ENCODE measurements around the gene RMP24.
"Not testable (repeated sequence)": the region's sequence is repeated elsewhere in the genome, so short reads cannot be mapped to it uniquely, and the experiment has no call there.

Gene RMP24

GRCh38 chr18:35968278-35968880, 4.1 kb upstream of the RMP24 start:
- DNase-seq, result no peak

DNA sequence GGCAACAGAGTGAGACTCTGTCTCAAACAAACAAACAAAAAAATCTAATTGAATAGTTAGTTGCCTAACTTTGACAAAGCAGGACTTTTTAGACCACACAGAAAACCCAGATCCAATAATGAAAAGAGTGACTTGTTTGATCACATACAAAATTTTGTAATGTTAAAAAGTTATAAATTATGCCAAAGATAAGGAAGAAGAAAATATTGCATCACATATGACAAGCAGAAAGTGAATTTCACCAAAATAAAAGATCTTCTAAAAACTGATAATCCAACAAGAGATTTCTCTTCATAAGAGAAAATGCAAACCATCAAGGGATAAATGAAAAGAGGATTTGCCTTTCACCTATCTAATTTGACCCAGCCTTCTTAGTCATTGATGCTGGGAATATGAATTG, 2.8 kb upstream of the RMP24 start:
- no peak for DNase-seq

- DNase-seq, result no peak
These were observed 750 bp upstream of the RMP24 start for GRCh38 chr18:35971661-35972196.

- no peak for DNase-seq
These were observed 1.2 kb downstream of the RMP24 start for GRCh38 chr18:35973650-35974049.

GRCh38 chr18:35974181-35974580, 1.7 kb downstream of the RMP24 start:
- no peak for DNase-seq

- no peak for DNase-seq
These were observed 6.6 kb downstream of the RMP24 start for GRCh38 chr18:35979112-35979511.

DNA sequence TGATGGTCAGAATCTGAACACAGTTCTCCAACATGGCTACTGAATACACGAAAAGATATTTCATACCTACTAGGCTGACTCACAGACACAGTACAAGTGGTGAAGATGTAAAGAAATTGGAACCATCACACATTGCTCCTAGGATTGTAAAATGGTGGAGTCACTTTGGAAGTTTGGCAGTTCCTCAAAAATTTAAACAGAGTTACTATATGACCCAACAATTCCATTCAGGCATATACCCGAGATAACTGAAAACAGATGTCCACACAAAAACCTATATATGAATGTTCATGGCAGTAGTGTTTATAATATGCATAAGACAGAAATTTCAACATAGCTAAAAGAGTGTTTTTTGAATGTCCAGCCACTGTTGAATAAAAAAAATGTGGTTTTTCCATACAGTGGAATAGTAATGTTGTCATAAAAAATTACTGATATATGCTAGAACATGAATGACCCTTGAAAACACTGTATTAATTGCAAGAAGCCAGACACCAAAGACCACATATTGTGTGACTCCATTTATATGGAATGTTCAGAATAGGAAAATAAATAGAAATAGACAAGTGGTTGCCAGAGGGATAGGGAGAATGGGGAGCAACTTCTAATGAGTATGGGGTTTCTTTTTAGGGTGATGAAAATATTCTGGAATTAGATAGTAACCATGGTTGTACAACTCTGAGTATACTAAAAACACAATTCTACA, 10.1 kb downstream of the RMP24 start:
- no peak for DNase-seq

DNA sequence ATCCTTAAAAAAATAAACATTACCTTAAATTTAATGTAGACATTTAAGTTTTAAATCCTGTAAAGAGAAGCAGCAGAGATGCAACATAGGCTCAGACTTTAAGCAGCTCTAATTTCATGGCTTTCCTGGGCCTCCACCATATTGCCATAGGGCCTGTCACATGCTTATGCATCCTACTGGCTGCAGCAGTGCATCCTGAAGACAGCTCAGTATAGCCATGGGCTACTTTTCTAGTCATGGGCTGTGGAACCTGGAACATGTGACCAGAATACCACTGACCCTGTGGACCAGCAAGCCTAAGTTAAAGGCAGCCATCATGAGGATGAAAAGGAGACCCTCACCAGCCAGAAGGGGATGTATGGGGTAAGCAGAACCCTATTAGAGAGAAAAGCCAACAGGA, 10.7 kb downstream of the RMP24 start:
- DNase-seq, result no peak

- DNase-seq, result no peak
These were observed 11.3 kb downstream of the RMP24 start for GRCh38 chr18:35983818-35984217.

GRCh38 chr18:35991696-35992095, 19.2 kb downstream of the RMP24 start:
- no peak for DNase-seq

GRCh38 chr18:35993013-35993412, 20.5 kb downstream of the RMP24 start:
- no peak for DNase-seq

DNA sequence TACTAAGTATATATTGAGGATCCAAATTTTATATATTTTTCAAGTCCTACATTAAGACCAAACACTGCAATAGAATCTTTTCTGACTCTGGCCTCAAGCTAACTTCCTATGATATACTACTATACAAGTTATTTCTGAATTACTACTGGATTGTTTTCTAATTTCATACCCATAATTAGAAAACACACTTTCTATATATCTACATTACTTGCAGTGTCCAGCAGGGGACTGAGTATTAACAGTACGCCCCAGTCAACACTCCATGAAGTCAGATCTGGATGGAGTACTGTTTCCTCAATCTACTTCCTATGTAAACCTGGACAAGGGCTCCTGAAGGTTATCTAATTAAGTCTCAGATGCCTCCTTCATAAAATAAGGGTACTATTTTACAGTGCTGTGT, 26.5 kb downstream of the RMP24 start:
- DNase-seq, result no peak

DNA sequence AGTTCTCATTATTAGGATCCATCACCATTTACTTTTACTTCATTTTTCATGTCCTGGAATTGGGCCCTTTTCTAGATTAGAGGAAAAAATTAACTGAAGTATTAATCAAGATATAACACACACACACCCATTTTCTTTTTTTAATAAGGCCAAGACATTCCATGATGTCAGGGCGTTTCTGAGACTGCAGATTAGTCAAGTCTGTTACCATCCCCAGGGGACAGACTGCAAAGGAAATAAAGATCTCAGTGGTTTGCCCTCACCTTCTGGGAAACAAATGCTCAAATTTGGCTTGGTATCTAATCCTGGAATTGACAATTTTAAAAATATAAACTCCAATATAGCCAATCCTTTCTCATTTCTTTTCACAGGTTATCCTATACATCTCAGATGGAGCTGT, 27.4 kb downstream of the RMP24 start:
- no peak for DNase-seq

DNA sequence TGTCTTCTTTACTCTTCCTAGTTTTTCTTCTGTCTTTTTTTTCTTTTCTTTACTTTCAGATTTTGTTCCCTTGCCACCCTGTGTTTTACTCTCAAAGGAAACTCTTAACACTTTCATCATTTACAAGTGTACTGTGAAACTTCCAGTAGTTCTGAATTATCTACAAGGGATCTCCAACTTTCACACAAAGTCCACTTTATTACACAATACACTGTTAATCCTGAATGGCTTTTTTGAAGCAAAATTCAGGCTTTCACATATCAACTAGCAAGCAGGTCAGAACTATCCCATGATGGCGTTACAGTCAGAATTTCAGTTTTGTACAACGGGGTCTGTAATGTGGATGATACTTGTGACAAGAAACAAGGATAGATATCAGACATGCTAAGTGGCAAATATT, 34.5 kb downstream of the RMP24 start:
- no peak for DNase-seq

GRCh38 chr18:36009214-36009613, 36.7 kb downstream of the RMP24 start:
- DNase-seq, result no peak

DNA sequence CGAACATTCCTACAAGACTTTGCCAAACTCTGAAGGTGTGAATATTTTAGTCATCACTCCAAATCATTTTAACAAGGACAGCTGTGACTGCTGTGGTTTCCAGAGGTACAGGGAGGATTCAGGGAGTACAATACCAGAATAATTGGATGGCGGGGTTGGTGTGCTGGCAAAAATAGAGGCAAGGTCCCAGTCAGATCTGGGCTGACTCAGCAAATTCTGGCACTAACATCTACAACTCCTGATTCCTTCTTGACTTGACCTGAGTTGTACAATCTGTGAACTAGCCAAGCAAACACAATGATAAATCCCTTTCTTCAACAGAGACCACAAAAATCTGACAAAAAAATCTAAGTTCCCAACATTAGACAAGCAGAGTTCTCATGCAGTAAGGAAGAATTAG, 40.4 kb downstream of the RMP24 start:
- DNase-seq, result no peak

DNA sequence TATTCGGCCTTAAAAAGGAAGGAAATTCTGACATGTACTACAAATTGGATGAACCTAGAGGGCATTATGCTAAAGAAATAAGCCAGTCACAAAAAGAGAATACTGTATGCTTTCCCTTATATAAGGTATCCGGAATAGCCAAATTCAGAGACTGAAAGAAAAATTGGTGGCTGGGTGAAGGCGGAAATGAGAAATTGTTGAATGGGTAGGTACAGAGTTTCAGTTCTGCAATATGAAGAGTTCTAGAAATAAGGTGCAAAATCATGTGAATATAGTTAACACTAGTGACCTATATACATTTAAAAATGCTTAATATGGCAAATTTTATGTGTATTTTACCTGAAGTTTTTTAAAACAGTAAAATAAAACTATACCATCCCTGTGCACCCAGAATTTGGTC, 43.1 kb downstream of the RMP24 start:
- DNase-seq, result no peak

- no peak for DNase-seq
These were observed 44.8 kb downstream of the RMP24 start for GRCh38 chr18:36017232-36017631.

DNA sequence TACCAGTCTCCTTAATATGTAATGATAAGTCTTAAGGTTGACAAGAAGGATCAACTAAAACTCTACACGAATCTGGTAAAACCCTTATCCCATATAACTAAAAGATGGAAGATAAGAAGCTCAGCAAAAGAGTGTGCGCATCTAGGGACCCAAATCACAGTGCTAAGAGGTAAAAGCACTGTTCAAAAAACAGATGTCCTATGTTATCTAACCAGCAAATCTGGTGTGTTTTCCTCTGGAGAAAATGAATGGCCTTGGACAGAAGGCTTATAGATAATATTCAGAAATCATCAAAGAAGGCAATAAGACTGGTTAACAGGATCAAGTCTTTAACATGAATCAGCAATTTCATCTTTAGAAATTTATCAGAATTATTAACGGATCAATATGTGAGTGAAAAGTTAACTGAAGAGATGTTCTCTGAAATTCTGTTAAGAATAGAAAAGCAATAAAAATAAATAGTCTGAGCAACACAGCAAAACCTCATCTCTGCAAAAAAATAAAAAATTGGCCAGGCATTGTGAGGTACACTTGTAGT, 47.8 kb downstream of the RMP24 start:
- DNase-seq, result no peak

DNA sequence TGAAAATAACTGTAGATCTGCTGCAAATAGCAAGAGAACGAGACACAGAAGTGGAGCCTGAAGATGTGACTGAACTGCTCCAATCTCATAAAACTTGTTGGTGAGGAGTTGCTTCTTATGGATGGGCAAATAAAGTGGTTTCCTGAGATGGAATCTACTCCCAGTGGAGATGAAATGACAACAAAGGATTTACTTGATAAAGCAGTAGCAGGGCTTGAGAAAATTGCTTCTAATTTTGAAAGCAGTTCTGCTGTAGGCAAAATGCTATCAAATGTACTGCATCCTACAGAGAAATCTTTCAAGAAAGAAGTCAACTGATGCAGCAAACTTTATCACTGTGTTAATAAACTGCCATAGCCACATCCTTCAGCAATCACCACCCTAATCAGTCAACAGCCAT, 50.9 kb downstream of the RMP24 start:
- no peak for DNase-seq

- not testable (repeated sequence) for DNase-seq
These were observed 51.8 kb downstream of the RMP24 start for GRCh38 chr18:36024241-36024640.

DNA sequence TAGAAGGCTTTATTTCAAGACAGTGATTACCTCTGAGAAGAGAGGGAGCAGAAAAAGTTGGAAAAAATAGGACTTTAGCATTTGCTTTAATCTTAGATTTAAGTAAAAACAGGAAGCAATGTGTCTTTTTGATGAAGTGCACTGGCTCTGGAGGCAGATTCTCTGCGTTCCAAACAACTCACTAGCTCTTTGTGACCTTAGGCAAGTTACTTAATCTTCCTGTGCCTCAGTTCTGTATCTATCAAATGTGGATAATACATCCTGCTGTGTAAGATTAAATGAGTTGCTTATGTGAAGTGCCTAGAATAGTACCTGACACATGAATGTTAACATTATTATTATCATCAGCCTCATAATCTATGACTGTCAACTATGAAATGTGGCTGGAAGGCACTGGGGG, 52.5 kb downstream of the RMP24 start:
- DNase-seq, result no peak

- no peak for DNase-seq
These were observed 56.4 kb downstream of the RMP24 start for GRCh38 chr18:36028859-36029258.
